ENCODE results near the gene CD27. TPM values are rescaled to one million over a fixed set of nuclear protein-coding genes. Genes with fewer than 3 reads are reported as not detected.
"Not testable (repeated sequence)": the region's sequence is repeated elsewhere in the genome, so short reads cannot be mapped to it uniquely, and the experiment has no call there.

CD27 gene
- total RNA-seq, 2 experiments from 2014 or later: 18.0 to 48.3 TPM

DNA sequence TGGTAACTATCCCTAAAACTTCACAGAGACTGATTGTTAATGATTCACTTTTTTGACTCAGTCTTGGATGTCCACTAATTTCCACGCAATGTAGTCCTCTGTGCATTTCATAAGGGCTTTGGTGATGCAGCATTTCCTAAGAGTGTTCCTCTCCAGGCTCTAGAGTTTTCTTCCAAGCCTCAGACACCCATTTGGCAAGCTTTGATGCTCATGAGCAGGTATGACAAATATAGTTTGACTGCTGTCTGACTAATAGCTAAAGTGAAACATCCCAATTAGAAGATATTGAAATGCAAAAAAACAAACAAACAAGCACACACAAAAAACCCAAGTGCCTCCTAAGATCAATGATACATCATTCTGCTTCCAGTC lies 27.2 kb downstream of the CD27 start:
- ChIA-PET CTCF (ENCODE audit: unreplicated experiment) (no interaction called here), POLR2A (interaction anchor here (1.1 to 1.6 kb wide), 3 partner anchors 9 to 16 kb away, joined by 3 to 9 read pairs (median 3); no protein-coding TSS in a partner anchor)
- Histone ChIP-seq H3K4me2 (ENCODE audit: low read length) (no peak overlapping the region), H2AFZ (ENCODE audit: low read length) (no peak overlapping the region), H3K4me1 (ENCODE audit: insufficient read depth, low read length, poor library complexity, severe bottlenecking) (peaks cover 25% of the 10 kb centered on the region), H3K9me2 (ENCODE audit: insufficient read depth, low read length) (no peaks in the 10 kb centered on the region), H4K20me1 (ENCODE audit: insufficient read depth, low read length) (peaks cover 16% of the 10 kb centered on the region; the same call in 1 of the 2 replicates), H3K27ac (ENCODE audit: low read depth, low read length, poor library complexity, severe bottlenecking) (no peak overlapping the region), H3K79me2 (ENCODE audit: insufficient read depth, low read depth, low read length) (peaks cover 25% of the 10 kb centered on the region), H3K9me3 (ENCODE audit: low read length) (0 out of 2 replicates have a peak, but pooled peaks cover 5% of the 10 kb centered on the region), H3K4me3 (ENCODE audit: low read depth, low read length, poor library complexity, severe bottlenecking) (no peak overlapping the region), H3K36me3 (ENCODE audit: insufficient read depth, low read length) (peaks cover 26% of the 10 kb centered on the region)
- intact Hi-C loops (cut with micrococcal nuclease; ENCODE audit: unreplicated experiment): loop anchor here (2.0 kb wide), 1 partner anchor 63 kb away; the partner anchor contains the start of gene GAPDH
- no TSS peak for BruUV-seq (replicated peaks)
- no peak for DNase-seq (ENCODE audit: low spot score)
- TF ChIP-seq, protein P1, sequence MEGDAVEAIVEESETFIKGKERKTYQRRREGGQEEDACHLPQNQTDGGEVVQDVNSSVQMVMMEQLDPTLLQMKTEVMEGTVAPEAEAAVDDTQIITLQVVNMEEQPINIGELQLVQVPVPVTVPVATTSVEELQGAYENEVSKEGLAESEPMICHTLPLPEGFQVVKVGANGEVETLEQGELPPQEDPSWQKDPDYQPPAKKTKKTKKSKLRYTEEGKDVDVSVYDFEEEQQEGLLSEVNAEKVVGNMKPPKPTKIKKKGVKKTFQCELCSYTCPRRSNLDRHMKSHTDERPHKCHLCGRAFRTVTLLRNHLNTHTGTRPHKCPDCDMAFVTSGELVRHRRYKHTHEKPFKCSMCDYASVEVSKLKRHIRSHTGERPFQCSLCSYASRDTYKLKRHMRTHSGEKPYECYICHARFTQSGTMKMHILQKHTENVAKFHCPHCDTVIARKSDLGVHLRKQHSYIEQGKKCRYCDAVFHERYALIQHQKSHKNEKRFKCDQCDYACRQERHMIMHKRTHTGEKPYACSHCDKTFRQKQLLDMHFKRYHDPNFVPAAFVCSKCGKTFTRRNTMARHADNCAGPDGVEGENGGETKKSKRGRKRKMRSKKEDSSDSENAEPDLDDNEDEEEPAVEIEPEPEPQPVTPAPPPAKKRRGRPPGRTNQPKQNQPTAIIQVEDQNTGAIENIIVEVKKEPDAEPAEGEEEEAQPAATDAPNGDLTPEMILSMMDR (conservative IDR thresholded peaks at IDR 0.05; ENCODE audit: low read length): no peak
- no peak for TF ChIP-seq EZH2phosphoT487 (IDR thresholded peaks at IDR 0.05; ENCODE audit: borderline replicate concordance, low read depth, low read length)

GRCh38 chr12:6472491-6472890 lies 27.7 kb downstream of the CD27 start:
- no peak overlapping the region for H3K4me3 ChIP-seq (ENCODE audit: low read depth, low read length, poor library complexity, severe bottlenecking)
- H3K9me3 ChIP-seq (ENCODE audit: low read length): 0 out of 2 replicates have a peak, but pooled peaks cover 5% of the 10 kb centered on the region
- CTCF ChIA-PET (ENCODE audit: unreplicated experiment): no interaction called here
- POLR2A ChIA-PET: interaction anchor here (0.6 to 1.6 kb wide), 4 partner anchors 8 to 66 kb away, joined by 3 to 9 read pairs (median 4); no protein-coding TSS in a partner anchor
- peaks cover 25% of the 10 kb centered on the region for H3K79me2 ChIP-seq (ENCODE audit: insufficient read depth, low read depth, low read length)
- no peaks in the 10 kb centered on the region for H3K9me2 ChIP-seq (ENCODE audit: insufficient read depth, low read length)
- no peak overlapping the region for H2AFZ ChIP-seq (ENCODE audit: low read length)
- BruUV-seq (replicated peaks): no TSS peak
- H3K27ac ChIP-seq (ENCODE audit: low read depth, low read length, poor library complexity, severe bottlenecking): no peak overlapping the region
- no peak for TF ChIP-seq EZH2phosphoT487 (IDR thresholded peaks at IDR 0.05; ENCODE audit: borderline replicate concordance, low read depth, low read length)
- TF ChIP-seq, protein P1 (conservative IDR thresholded peaks at IDR 0.05; ENCODE audit: low read length): no peak
- H4K20me1 ChIP-seq (ENCODE audit: insufficient read depth, low read length): peaks cover 16% of the 10 kb centered on the region; the same call in 1 of the 2 replicates
- no peak for DNase-seq (ENCODE audit: low spot score)
- no peak overlapping the region for H3K4me2 ChIP-seq (ENCODE audit: low read length)
- intact Hi-C loops (cut with micrococcal nuclease; ENCODE audit: unreplicated experiment): no loop called here
- H3K36me3 ChIP-seq (ENCODE audit: insufficient read depth, low read length): peaks cover 22% of the 10 kb centered on the region
- peaks cover 25% of the 10 kb centered on the region for H3K4me1 ChIP-seq (ENCODE audit: insufficient read depth, low read length, poor library complexity, severe bottlenecking)

- H3K9me2 ChIP-seq (ENCODE audit: insufficient read depth, low read length); DNase-seq (ENCODE audit: low spot score); H3K4me2 ChIP-seq (ENCODE audit: low read length); BruUV-seq (replicated peaks); H4K20me1 ChIP-seq (ENCODE audit: insufficient read depth, low read length); H2AFZ ChIP-seq (ENCODE audit: low read length); POLR2A ChIA-PET; H3K36me3 ChIP-seq (ENCODE audit: insufficient read depth, low read length); CTCF ChIA-PET (ENCODE audit: unreplicated experiment); H3K4me3 ChIP-seq (ENCODE audit: low read depth, low read length, poor library complexity, severe bottlenecking); intact Hi-C loops (cut with micrococcal nuclease; ENCODE audit: unreplicated experiment); H3K79me2 ChIP-seq (ENCODE audit: insufficient read depth, low read depth, low read length); H3K9me3 ChIP-seq (ENCODE audit: low read length); H3K4me1 ChIP-seq (ENCODE audit: insufficient read depth, low read length, poor library complexity, severe bottlenecking); H3K27ac ChIP-seq (ENCODE audit: low read depth, low read length, poor library complexity, severe bottlenecking): not testable (repeated sequence)
These were observed 30.6 kb downstream of the CD27 start for GRCh38 chr12:6475233-6475975.

All from OCI-LY7 (cell line).